ENCODE measurements around the gene DYSF.

DYSF gene

GRCh38 chr2:71531522-71532047 is 78.2 kb downstream of the DYSF start:
- DNase-seq: peak; percentile 1

- peak; percentile 10 for DNase-seq
Measured at GRCh38 chr2:71532327-71532726, 79.0 kb downstream of the DYSF start.

GRCh38 chr2:71534201-71534600 is 80.8 kb downstream of the DYSF start:
- no peak for DNase-seq

GRCh38 chr2:71534826-71535225 is 81.5 kb downstream of the DYSF start:
- DNase-seq: peak; percentile 12

GRCh38 chr2:71535526-71535925 is 82.2 kb downstream of the DYSF start:
- no peak for DNase-seq

- DNase-seq: peak; percentile 79
Measured at GRCh38 chr2:71536226-71536671, 82.9 kb downstream of the DYSF start.

- peak; percentile 13 for DNase-seq
Measured at GRCh38 chr2:71538241-71538640, 84.9 kb downstream of the DYSF start.

- DNase-seq: peak; percentile 17
Measured at GRCh38 chr2:71538656-71539265, 85.4 kb downstream of the DYSF start.

GRCh38 chr2:71540818-71541217 is 87.5 kb downstream of the DYSF start:
- no peak for DNase-seq

GRCh38 chr2:71544919-71545571 is 91.7 kb downstream of the DYSF start:
- no peak for DNase-seq

GRCh38 chr2:71545572-71546274 is 92.4 kb downstream of the DYSF start:
- peak; percentile 80 for DNase-seq

GRCh38 chr2:71546275-71546638 is 92.9 kb downstream of the DYSF start:
- no peak for DNase-seq

GRCh38 chr2:71546777-71547281 is 93.5 kb downstream of the DYSF start:
- no peak for DNase-seq

GRCh38 chr2:71547616-71548285 is 94.4 kb downstream of the DYSF start:
- no peak for DNase-seq

GRCh38 chr2:71548646-71549425 is 95.5 kb downstream of the DYSF start:
- DNase-seq: peak; percentile 80

GRCh38 chr2:71550801-71551630 is 97.7 kb downstream of the DYSF start:
- DNase-seq: no peak

- DNase-seq: no peak
Measured at GRCh38 chr2:71551631-71551915, 98.2 kb downstream of the DYSF start.

GRCh38 chr2:71552356-71552755 is 99.0 kb downstream of the DYSF start:
- no peak for DNase-seq

GRCh38 chr2:71552861-71553301 is 99.5 kb downstream of the DYSF start:
- DNase-seq: no peak

- DNase-seq: no peak
Measured at GRCh38 chr2:71554028-71554705, 100.8 kb downstream of the DYSF start.

GRCh38 chr2:71554706-71555056 is 101.3 kb downstream of the DYSF start:
- no peak for DNase-seq
